Fibroblast of villous mesenchyme (primary cell): Measurements from ENCODE around the gene PHF19. TPM values are rescaled to one million over a fixed set of nuclear protein-coding genes. Genes with fewer than 3 reads are reported as not detected.

ENCODE experiments used
- DNase-seq: peaks from one replicate; pipeline ENCODE4 v3.0.0-alpha.2; 2010; ENCODE audit warnings: low read depth
- H3K4me3 ChIP-seq: 2 replicates; pipeline ENCODE4 v1.5.1; 2011; ENCODE audit warnings: low read depth, mild to moderate bottlenecking, low read length
- total RNA-seq: library from RNA; depleted of rRNA; stranded (reverse); fragments of >200 nt; gene quantifications from 2 replicates; pipeline ENCODE4 v1.2.3, GENCODE V29; 2012
- TF ChIP-seq, protein P1 (sequence below): IDR thresholded peaks from 2 replicates; pipeline ENCODE4 v1.5.1; 2012; ENCODE audit warnings: low read depth, mild to moderate bottlenecking, low read length; ENCODE audit not compliant: insufficient read depth

Gene PHF19
- total RNA-seq, 1 donor, result 35.8 TPM

DNA sequence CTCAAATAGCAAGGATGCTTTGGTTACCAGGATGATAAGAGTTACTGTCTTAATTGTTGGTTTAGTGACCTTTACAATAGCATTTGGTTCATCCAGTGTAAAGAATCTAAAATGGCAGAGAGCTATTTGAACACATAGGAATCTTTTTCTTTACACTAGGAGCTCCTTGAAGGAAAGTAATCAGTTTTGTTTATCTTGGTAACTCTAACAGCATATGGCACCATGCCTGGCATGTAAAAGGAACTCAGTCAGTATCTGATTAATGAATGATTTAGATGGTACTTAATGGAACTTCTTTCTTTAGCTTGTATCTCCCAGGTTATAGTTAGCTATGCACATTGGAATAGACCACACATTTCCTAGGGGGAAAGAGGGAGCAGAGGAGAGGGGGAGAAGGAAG, 44.2 kb downstream of the PHF19 start:
- H3K4me3 ChIP-seq, result no peak overlapping the region
- DNase-seq, result no peak
- TF ChIP-seq, protein P1, sequence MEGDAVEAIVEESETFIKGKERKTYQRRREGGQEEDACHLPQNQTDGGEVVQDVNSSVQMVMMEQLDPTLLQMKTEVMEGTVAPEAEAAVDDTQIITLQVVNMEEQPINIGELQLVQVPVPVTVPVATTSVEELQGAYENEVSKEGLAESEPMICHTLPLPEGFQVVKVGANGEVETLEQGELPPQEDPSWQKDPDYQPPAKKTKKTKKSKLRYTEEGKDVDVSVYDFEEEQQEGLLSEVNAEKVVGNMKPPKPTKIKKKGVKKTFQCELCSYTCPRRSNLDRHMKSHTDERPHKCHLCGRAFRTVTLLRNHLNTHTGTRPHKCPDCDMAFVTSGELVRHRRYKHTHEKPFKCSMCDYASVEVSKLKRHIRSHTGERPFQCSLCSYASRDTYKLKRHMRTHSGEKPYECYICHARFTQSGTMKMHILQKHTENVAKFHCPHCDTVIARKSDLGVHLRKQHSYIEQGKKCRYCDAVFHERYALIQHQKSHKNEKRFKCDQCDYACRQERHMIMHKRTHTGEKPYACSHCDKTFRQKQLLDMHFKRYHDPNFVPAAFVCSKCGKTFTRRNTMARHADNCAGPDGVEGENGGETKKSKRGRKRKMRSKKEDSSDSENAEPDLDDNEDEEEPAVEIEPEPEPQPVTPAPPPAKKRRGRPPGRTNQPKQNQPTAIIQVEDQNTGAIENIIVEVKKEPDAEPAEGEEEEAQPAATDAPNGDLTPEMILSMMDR, result no peak

DNA sequence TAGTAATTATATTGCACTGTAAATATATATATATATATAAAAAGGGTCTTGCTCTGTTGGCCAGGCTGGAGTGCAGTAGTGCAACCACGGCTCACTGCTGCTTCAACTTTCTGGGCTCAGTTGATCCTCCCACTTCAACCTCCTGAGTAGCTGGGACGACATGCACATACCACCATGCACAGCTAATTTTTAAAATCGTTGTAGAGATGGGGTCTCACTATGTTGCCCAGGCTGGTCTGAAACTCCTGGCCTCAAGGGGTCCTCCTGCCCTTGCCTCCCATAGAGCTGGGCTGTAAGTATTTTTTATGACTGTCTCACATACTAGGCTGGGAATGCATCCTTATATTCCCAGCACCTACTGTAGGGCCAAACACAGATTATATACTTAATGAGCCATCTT, 46.1 kb downstream of the PHF19 start:
- DNase-seq, result no peak
- TF ChIP-seq, protein P1, result no peak
- no peak overlapping the region for H3K4me3 ChIP-seq

DNA sequence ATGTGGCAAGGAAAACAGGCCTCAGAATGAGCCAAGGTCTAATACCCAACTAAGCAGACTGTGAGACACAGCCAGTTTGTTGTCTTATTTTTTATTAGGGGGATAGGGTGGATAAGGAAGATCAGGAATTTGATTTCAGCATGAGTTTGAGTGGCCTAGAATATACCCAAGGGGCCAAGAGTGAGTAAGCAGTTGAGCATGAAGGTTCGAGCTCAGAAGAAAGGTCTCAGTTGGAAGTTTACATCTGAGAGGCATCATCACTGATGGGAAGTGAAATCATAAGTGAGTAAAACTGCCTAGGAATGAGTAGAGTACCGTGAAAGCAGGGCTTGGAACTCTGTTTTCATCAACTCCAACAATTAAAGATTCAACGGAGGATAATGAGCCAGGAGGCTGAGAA, 46.8 kb downstream of the PHF19 start:
- no peak overlapping the region for H3K4me3 ChIP-seq
- TF ChIP-seq, protein P1, result no peak
- peak; percentile 7 for DNase-seq

DNA sequence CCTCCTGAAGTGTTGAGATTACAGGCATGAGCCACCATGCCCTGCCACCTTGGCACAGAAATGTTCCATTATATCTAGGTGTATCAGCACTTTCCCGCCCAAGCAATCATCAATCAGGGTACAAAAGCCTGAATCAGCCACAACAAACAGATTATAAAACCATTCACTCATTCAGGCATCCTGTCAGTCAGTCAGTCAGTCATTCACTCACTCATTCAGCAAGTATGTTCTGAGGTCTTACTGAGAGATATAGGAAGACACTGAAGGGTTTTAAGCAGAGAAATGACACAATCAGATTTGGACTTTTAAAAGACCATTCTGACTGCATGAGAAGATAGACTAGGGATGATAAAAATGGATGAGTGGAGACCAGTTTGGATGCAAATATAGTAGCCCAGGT, 47.3 kb downstream of the PHF19 start:
- no peak for DNase-seq
- TF ChIP-seq, protein P1, result no peak
- H3K4me3 ChIP-seq, result no peak overlapping the region

DNA sequence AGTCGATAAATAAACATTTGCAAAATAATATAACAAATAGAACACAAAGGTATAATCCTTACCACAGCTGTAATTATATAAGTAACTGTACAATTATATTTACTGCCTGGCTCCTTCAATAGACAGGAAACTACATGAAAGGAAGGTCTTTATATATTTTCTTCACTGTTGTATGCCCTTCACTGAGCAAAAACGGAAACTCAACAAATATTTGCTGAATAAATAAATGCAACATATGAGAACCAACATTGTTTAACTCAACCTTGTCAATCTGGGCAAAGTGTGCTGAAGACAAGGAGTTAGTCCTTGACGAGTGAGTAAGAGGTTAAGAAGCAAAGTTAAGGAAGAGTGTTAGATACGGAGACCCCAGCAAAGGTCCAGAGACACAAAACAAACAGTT, 56.9 kb downstream of the PHF19 start:
- no peak overlapping the region for H3K4me3 ChIP-seq
- DNase-seq, result no peak
- TF ChIP-seq, protein P1, result no peak

DNA sequence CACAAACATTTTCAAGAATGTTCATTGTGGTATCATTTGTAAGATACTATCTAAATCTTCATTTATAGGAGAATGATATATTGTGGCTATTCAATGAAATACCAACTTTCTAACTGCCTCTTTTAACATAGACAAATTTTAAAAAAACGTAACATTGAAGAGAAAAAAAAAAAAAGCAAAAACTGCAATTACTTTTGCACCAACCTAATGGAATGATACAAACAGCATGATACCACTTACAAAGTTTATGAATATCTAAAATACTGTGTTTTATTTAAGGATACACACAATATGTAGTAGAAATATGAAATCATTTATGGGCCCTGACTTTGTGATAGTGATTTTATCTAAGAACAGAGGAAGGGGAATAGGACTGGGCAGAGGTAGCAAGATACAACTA, 58.4 kb downstream of the PHF19 start:
- TF ChIP-seq, protein P1, result no peak
- H3K4me3 ChIP-seq, result no peak overlapping the region
- DNase-seq, result no peak

DNA sequence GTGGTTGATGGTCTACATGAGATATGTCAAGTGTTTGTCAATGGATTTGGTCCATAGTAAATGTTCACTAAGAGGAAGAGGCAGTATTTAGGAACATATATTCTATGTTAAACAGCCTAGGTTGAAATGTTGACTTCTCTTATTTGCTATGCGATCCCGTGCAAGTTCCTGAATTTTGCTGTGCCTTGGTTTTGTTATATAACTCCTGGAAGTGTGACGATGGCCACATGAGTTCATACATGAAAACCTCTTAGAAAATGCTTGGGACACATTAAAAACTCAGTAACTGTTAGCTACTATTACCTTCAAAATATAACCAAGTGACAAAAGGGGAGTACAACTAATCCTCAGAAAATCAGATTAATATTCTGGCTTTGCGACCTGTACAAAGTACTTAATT, 61.9 kb downstream of the PHF19 start:
- no peak for DNase-seq
- H3K4me3 ChIP-seq, result no peak overlapping the region
- TF ChIP-seq, protein P1, result no peak
